HEK293 (cell line): ENCODE results near the gene AGXT2.

ENCODE experiments used
- CTCF ChIA-PET: fragments of 350-600 bp; formaldehyde crosslinking; extraction: SDS; loops from one replicate; lab custom pipeline; 2021; ENCODE audit warnings: antibody characterized with exemption; lab: Yijun Ruan, JAX
- POLR2A ChIA-PET: fragments of 300-600 bp; formaldehyde crosslinking; extraction: SDS; loops from one replicate; lab custom pipeline; 2020; ENCODE audit warnings: antibody characterized with exemption, inconsistent platforms; lab: Yijun Ruan, JAX
- H3K27ac ChIP-seq: fragments of 200-500 bp; sonication (Bioruptor generic); 2 replicates; pipeline ENCODE4 v1.5.1; 2014; ENCODE audit warnings: low read depth, low read length, control low read depth, inconsistent platforms; ENCODE audit errors: extremely low read depth
- H3K36me3 ChIP-seq, 2 experiments: fragments of 200-500 bp in 1 of 2; sonication (Bioruptor generic) in 1 of 2; 1 replicate in 1 of 2; 2 replicates in 1 of 2; pipeline ENCODE4 v1.5.1; 2014 to 2017; ENCODE audit warnings: inconsistent platforms in 2 of 2, low read length in 2 of 2; ENCODE audit not compliant: control insufficient read depth in 2 of 2, insufficient read depth in 1 of 2
- H3K4me1 ChIP-seq: fragments of 200-500 bp; sonication (Bioruptor generic); 2 replicates; pipeline ENCODE4 v1.5.1; 2014; ENCODE audit warnings: mild to moderate bottlenecking, low read length, inconsistent platforms; ENCODE audit not compliant: control insufficient read depth, insufficient read depth
- H3K4me3 ChIP-seq: 2 replicates; pipeline ENCODE4 v1.5.1; 2011; ENCODE audit warnings: low read depth, mild to moderate bottlenecking, control low read depth, low read length, moderate library complexity
- H3K9me3 ChIP-seq: fragments of 200-500 bp; sonication (Bioruptor generic); 2 replicates; pipeline ENCODE4 v1.5.1; 2014; ENCODE audit warnings: low read depth, low read length, inconsistent platforms; ENCODE audit not compliant: control insufficient read depth, insufficient read depth
- BCL6B ChIP-seq: fragments of 450-650 bp; formaldehyde crosslinking; IDR thresholded peaks from 2 replicates; pipeline ENCODE4 v1.5.1; 2017; ENCODE audit warnings: missing biosample characterization, missing genetic modification characterization
- GFI1B ChIP-seq: fragments of 450-650 bp; formaldehyde crosslinking; IDR thresholded peaks from 2 replicates; pipeline ENCODE4 v1.5.1; 2016; ENCODE audit warnings: missing biosample characterization, missing genetic modification characterization
- IKZF3 ChIP-seq: fragments of 450-650 bp; IDR thresholded peaks from 2 replicates; pipeline ENCODE4 v1.5.0; 2018; ENCODE audit warnings: missing biosample characterization, mild to moderate bottlenecking, missing genetic modification characterization, moderate library complexity
- PRDM4 ChIP-seq: fragments of 450-650 bp; formaldehyde crosslinking; IDR thresholded peaks from 2 replicates; pipeline ENCODE4 v1.5.1; 2017; ENCODE audit warnings: missing biosample characterization, missing genetic modification characterization
- SCRT2 ChIP-seq: fragments of 450-650 bp; formaldehyde crosslinking; IDR thresholded peaks from 2 replicates; pipeline ENCODE4 v1.5.1; 2016; ENCODE audit warnings: missing biosample characterization, missing genetic modification characterization
- ZBTB11 ChIP-seq: fragments of 450-650 bp; formaldehyde crosslinking; conservative IDR thresholded peaks from 2 replicates; pipeline ENCODE4 v1.5.1; 2016; ENCODE audit warnings: low read depth, missing biosample characterization, missing genetic modification characterization
- ZNF280D ChIP-seq: fragments of 450-650 bp; formaldehyde crosslinking; IDR thresholded peaks from 2 replicates; pipeline ENCODE4 v1.5.1; 2016; ENCODE audit warnings: missing biosample characterization, missing genetic modification characterization
- ZNF302 ChIP-seq: fragments of 450-650 bp; formaldehyde crosslinking; IDR thresholded peaks from 2 replicates; pipeline ENCODE4 v1.5.1; 2016; ENCODE audit warnings: missing biosample characterization, missing genetic modification characterization, low read depth
- ZNF311 ChIP-seq: fragments of 450-650 bp; formaldehyde crosslinking; IDR thresholded peaks from 2 replicates; pipeline ENCODE4 v1.5.1; 2017; ENCODE audit warnings: missing biosample characterization, missing genetic modification characterization, borderline replicate concordance
- ZNF473 ChIP-seq: fragments of 450-650 bp; formaldehyde crosslinking; IDR thresholded peaks from 2 replicates; pipeline ENCODE4 v1.5.1; 2017; ENCODE audit warnings: missing biosample characterization, missing genetic modification characterization
- ZNF513 ChIP-seq: fragments of 450-650 bp; IDR thresholded peaks from 2 replicates; pipeline ENCODE4 v1.5.1; 2018; ENCODE audit warnings: missing biosample characterization, missing genetic modification characterization
- ZNF624 ChIP-seq: fragments of 450-650 bp; formaldehyde crosslinking; IDR thresholded peaks from 2 replicates; pipeline ENCODE4 v1.5.1; 2017; ENCODE audit warnings: missing biosample characterization, missing genetic modification characterization
- ZNF670 ChIP-seq: fragments of 450-650 bp; formaldehyde crosslinking; IDR thresholded peaks from 2 replicates; pipeline ENCODE4 v1.5.1; 2016; ENCODE audit warnings: missing biosample characterization, missing genetic modification characterization, low read depth
- ZNF747 ChIP-seq: fragments of 450-650 bp; formaldehyde crosslinking; IDR thresholded peaks from 2 replicates; pipeline ENCODE4 v1.5.1; 2016; ENCODE audit warnings: missing biosample characterization, missing genetic modification characterization

The AGXT2 gene

GRCh38 chr5:35081134-35081533 lies 33.4 kb upstream of the AGXT2 start:
- Histone ChIP-seq H3K9me3 (no peaks in the 10 kb centered on the region), H3K4me1 (no peaks in the 10 kb centered on the region), H3K4me3 (no peak overlapping the region), H3K36me3 (no peaks in the 10 kb centered on the region), H3K27ac (no peak overlapping the region)
- POLR2A ChIA-PET: no interaction called here
- TF ChIP-seq GFI1B (tag by site-specific recombination) (no peak), PRDM4 (no peak), ZNF473 (tag by site-specific recombination) (no peak)
- CTCF ChIA-PET: no interaction called here

GRCh38 chr5:35073160-35073559 lies 25.4 kb upstream of the AGXT2 start:
- Histone ChIP-seq H3K9me3 (no peaks in the 10 kb centered on the region), H3K36me3 (no peaks in the 10 kb centered on the region), H3K4me3 (no peak overlapping the region), H3K4me1 (no peaks in the 10 kb centered on the region), H3K27ac (no peak overlapping the region)
- CTCF ChIA-PET: interaction anchor here (0.6 kb wide), 1 partner anchor 117 kb away, joined by 3 read pairs; no protein-coding TSS in a partner anchor
- TF ChIP-seq SCRT2 (tag by site-specific recombination): 0 out of 2 replicates have a peak, but pooled peaks have one; percentile 13
- no peak for TF ChIP-seq ZNF747
- TF ChIP-seq IKZF3 (tag by site-specific recombination): no peak
- TF ChIP-seq, all 188 proteins: peak for 1
- POLR2A ChIA-PET: no interaction called here

- POLR2A ChIA-PET: no interaction called here
- no peaks in the 10 kb centered on the region for H3K9me3 ChIP-seq
These were observed 21.4 kb upstream of the AGXT2 start for GRCh38 chr5:35069188-35069587.

More at GRCh38 chr5:35069188-35069587, 21.4 kb upstream of the AGXT2 start:
- no peak for TF ChIP-seq ZNF311 (tag by site-specific recombination)
- TF ChIP-seq BCL6B: no peak
- TF ChIP-seq ZNF280D (tag by site-specific recombination): no peak
- TF ChIP-seq ZNF302 (tag by site-specific recombination): no peak
- no peak for TF ChIP-seq ZNF624 (tag by site-specific recombination)
- no peak for TF ChIP-seq ZNF670 (tag by site-specific recombination)
- no peak for TF ChIP-seq ZBTB11 (tag by site-specific recombination)
- no peak for TF ChIP-seq ZNF513 (tag by site-specific recombination)
- no peaks in the 10 kb centered on the region for H3K4me1 ChIP-seq
- CTCF ChIA-PET: interaction anchor here (0.6 kb wide), 1 partner anchor 581 kb away, joined by 3 read pairs; no protein-coding TSS in a partner anchor
- H3K4me3 ChIP-seq: no peak overlapping the region
- no peak overlapping the region for H3K27ac ChIP-seq
- no peaks in the 10 kb centered on the region for H3K36me3 ChIP-seq
